ENCODE measurements around the gene SLC19A1. TPM values are rescaled to one million over a fixed set of nuclear protein-coding genes. Genes with fewer than 3 reads are reported as not detected.

Gene SLC19A1
- total RNA-seq, 1 experiment from 2014 or later = 25.0 TPM

GRCh38 chr21:45540601-45540970 is 1.7 kb downstream of the SLC19A1 start:
- Histone ChIP-seq H3K79me2 (ENCODE audit: low read depth) (peaks cover 20% of the 10 kb centered on the region), H3K4me3 (peak overlapping the region; percentile 73; the same call in 1 of the 2 replicates), H4K20me1 (ENCODE audit: insufficient read depth) (no peaks in the 10 kb centered on the region), H3K4me2 (peak overlapping the region; percentile 89), H3K36me3 (ENCODE audit: low read depth) (no peaks in the 10 kb centered on the region), H3F3A (ENCODE audit: insufficient read depth, low read depth) (no peaks in the 10 kb centered on the region), H3K9me2 (ENCODE audit: insufficient read depth) (no peaks in the 10 kb centered on the region), H2AFZ (no peak overlapping the region), H3K27me3 (ENCODE audit: insufficient read depth, low read depth) (no peaks in the 10 kb centered on the region), H3K4me1 (replicated peaks; ENCODE audit: insufficient read depth) (0 out of 2 replicates have a peak, but pooled peaks cover 6% of the 10 kb centered on the region), H3K9me3 (ENCODE audit: insufficient read depth, low read depth) (no peaks in the 10 kb centered on the region), H3K27ac (no peak overlapping the region)
- DNase-seq = no peak
- BruUV-seq (replicated peaks) = no TSS peak
- CTCF ChIA-PET = no interaction called here
- POLR2A ChIA-PET (ENCODE audit: unreplicated experiment) = no interaction called here
- TF ChIP-seq, protein P1, sequence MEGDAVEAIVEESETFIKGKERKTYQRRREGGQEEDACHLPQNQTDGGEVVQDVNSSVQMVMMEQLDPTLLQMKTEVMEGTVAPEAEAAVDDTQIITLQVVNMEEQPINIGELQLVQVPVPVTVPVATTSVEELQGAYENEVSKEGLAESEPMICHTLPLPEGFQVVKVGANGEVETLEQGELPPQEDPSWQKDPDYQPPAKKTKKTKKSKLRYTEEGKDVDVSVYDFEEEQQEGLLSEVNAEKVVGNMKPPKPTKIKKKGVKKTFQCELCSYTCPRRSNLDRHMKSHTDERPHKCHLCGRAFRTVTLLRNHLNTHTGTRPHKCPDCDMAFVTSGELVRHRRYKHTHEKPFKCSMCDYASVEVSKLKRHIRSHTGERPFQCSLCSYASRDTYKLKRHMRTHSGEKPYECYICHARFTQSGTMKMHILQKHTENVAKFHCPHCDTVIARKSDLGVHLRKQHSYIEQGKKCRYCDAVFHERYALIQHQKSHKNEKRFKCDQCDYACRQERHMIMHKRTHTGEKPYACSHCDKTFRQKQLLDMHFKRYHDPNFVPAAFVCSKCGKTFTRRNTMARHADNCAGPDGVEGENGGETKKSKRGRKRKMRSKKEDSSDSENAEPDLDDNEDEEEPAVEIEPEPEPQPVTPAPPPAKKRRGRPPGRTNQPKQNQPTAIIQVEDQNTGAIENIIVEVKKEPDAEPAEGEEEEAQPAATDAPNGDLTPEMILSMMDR (conservative IDR thresholded peaks at IDR 0.05) = no peak
- TF ChIP-seq EZH2 (IDR thresholded peaks at IDR 0.05; ENCODE audit: low read depth) = no peak
- intact Hi-C loops (cut with micrococcal nuclease; ENCODE audit: unreplicated experiment) = no loop called here

DNA sequence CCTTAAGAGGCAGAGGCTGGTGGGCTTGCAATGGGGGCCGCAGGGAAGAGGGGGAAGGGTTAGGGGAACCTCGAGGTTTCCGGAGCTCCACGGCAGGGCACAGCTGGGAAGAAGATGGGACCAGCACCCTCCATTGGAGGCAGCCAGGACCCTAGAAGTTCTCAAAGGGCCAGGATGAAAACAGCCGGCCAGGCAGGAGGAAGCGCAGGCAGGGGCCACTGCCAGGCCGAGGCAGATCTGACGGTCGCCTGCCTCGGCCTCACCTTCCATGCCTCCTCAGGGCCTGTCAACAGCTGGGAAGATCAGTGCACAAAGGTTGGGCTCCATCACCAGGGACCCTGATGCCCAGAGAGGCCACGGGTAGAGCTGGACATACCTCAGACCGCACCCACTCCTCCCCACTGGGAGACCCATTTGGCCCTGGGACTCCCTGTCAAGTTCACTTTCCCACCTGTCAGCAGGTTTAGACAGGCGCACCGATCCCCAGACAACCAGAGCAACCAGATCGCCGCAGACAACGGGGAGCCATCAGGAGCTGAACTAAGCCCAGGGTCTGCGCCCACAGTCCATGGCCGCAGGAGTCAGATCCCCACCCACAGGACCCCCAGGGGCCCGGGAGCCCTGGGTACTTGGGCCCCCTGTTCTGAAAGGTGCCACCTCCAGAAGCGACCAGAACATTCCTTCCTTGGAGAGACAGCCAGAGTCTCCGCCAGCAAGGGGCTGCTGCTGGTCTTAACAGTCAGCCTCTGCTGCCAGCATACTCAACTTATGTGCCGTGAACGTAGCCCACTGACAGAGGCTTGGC is 2.2 kb downstream of the SLC19A1 start:
- intact Hi-C loops (cut with micrococcal nuclease; ENCODE audit: unreplicated experiment) = no loop called here
- Histone ChIP-seq H3K27ac (no peak overlapping the region), H3F3A (ENCODE audit: insufficient read depth, low read depth) (no peaks in the 10 kb centered on the region), H3K4me1 (replicated peaks; ENCODE audit: insufficient read depth) (0 out of 2 replicates have a peak, but pooled peaks cover 6% of the 10 kb centered on the region), H3K9me3 (ENCODE audit: insufficient read depth, low read depth) (no peaks in the 10 kb centered on the region), H3K4me3 (no peak overlapping the region), H3K79me2 (ENCODE audit: low read depth) (peaks cover 20% of the 10 kb centered on the region), H4K20me1 (ENCODE audit: insufficient read depth) (no peaks in the 10 kb centered on the region), H3K36me3 (ENCODE audit: low read depth) (no peaks in the 10 kb centered on the region), H2AFZ (no peak overlapping the region), H3K4me2 (0 out of 2 replicates have a peak overlapping the region, but pooled peaks have one; percentile 89), H3K27me3 (ENCODE audit: insufficient read depth, low read depth) (no peaks in the 10 kb centered on the region), H3K9me2 (ENCODE audit: insufficient read depth) (no peaks in the 10 kb centered on the region)
- ChIA-PET CTCF (no interaction called here), POLR2A (ENCODE audit: unreplicated experiment) (no interaction called here)
- no peak for TF ChIP-seq EZH2 (IDR thresholded peaks at IDR 0.05; ENCODE audit: low read depth)
- TF ChIP-seq, protein P1 (conservative IDR thresholded peaks at IDR 0.05) = no peak
- no peak for DNase-seq
- BruUV-seq (replicated peaks) = no TSS peak

GRCh38 chr21:45539046-45539795 is 3.0 kb downstream of the SLC19A1 start:
- Histone ChIP-seq H3K9me2 (ENCODE audit: insufficient read depth) (no peaks in the 10 kb centered on the region), H3K4me3 (no peak overlapping the region), H3K27me3 (ENCODE audit: insufficient read depth, low read depth) (no peaks in the 10 kb centered on the region), H2AFZ (no peak overlapping the region), H3K79me2 (ENCODE audit: low read depth) (peaks cover 20% of the 10 kb centered on the region), H3K27ac (no peak overlapping the region), H3K4me1 (replicated peaks; ENCODE audit: insufficient read depth) (0 out of 2 replicates have a peak, but pooled peaks cover 6% of the 10 kb centered on the region), H3K4me2 (no peak overlapping the region), H3K9me3 (ENCODE audit: insufficient read depth, low read depth) (no peaks in the 10 kb centered on the region), H3K36me3 (ENCODE audit: low read depth) (no peaks in the 10 kb centered on the region), H3F3A (ENCODE audit: insufficient read depth, low read depth) (no peaks in the 10 kb centered on the region), H4K20me1 (ENCODE audit: insufficient read depth) (no peaks in the 10 kb centered on the region)
- ChIA-PET POLR2A (ENCODE audit: unreplicated experiment) (no interaction called here), CTCF (no interaction called here)
- BruUV-seq (replicated peaks) = no TSS peak
- no peak for DNase-seq
- TF ChIP-seq, protein P1 (conservative IDR thresholded peaks at IDR 0.05) = no peak
- intact Hi-C loops (cut with micrococcal nuclease; ENCODE audit: unreplicated experiment) = no loop called here

Measured in PC-9 (cell line).